Immature natural killer cell (primary cell): Measurements from ENCODE around the gene WWOX. TPM values are rescaled to one million over a fixed set of nuclear protein-coding genes. Genes with fewer than 3 reads are reported as not detected.

Experiments used
- DNase-seq, 3 donors: peaks; one replicate each; pipeline ENCODE4 v3.0.0; 2022; ENCODE audit warnings: mixed read lengths in 1 of 3
- H3K27ac Mint-ChIP-seq, 6 donors: one replicate each; pipeline ENCODE4 v1.8.0; 2020; ENCODE audit warnings: mixed read lengths in 6 of 6, mild to moderate bottlenecking in 5 of 6, inconsistent platforms in 4 of 6, moderate library complexity in 3 of 6
- H3K27me3 Mint-ChIP-seq, 3 donors: one replicate each; pipeline ENCODE4 v1.8.0; 2020 to 2021; ENCODE audit warnings: low read depth in 3 of 3, mild to moderate bottlenecking in 3 of 3, mixed read lengths in 3 of 3, moderate library complexity in 3 of 3, inconsistent platforms in 1 of 3
- H3K36me3 Mint-ChIP-seq, 3 donors: one replicate each; pipeline ENCODE4 v1.8.0; 2020; ENCODE audit warnings: mixed read lengths in 3 of 3, inconsistent platforms in 2 of 3, mild to moderate bottlenecking in 2 of 3
- H3K4me1 Mint-ChIP-seq, 2 donors: one replicate each; pipeline ENCODE4 v1.8.0; 2020; ENCODE audit warnings: inconsistent platforms in 2 of 2, mild to moderate bottlenecking in 2 of 2, mixed read lengths in 2 of 2, moderate library complexity in 1 of 2
- H3K4me3 Mint-ChIP-seq, 5 donors: one replicate each; pipeline ENCODE4 v1.8.0; 2020; ENCODE audit warnings: mild to moderate bottlenecking in 5 of 5, mixed read lengths in 5 of 5, inconsistent platforms in 3 of 5, moderate library complexity in 3 of 5
- H3K9me3 Mint-ChIP-seq, 6 donors: one replicate each; pipeline ENCODE4 v1.8.0; 2020; ENCODE audit warnings: mild to moderate bottlenecking in 6 of 6, mixed read lengths in 6 of 6, inconsistent platforms in 4 of 6, moderate library complexity in 3 of 6
- polyA plus RNA-seq, 3 donors: library from polyadenylated mRNA; unstranded; fragments of 300-500 nt; fragmentation: Illumina TruSeq; gene quantifications; one replicate each; pipeline ENCODE4 v1.2.3, GENCODE V29; 2021

WWOX gene
- polyA plus RNA-seq, 3 donors from 2014 or later = 9.0 to 13.9 (median 12.3) TPM

- Mint-ChIP-seq H3K4me1 (peaks cover 2 to 8% of the 10 kb centered on the region in 2 donors), H3K27ac (no peak overlapping the region), H3K9me3 (no peaks in the 10 kb centered on the region), H3K4me3 (no peak overlapping the region), H3K27me3 (peaks cover 0 to 4% (median 2%) of the 10 kb centered on the region in 3 donors), H3K36me3 (no peaks in the 10 kb centered on the region)
- DNase-seq = no peak
These were observed 506.2 kb downstream of the WWOX start for GRCh38 chr16:78605548-78606101.

GRCh38 chr16:78606545-78606944 is 507.1 kb downstream of the WWOX start:
- H3K36me3 Mint-ChIP-seq = no peaks in the 10 kb centered on the region
- DNase-seq = no peak
- no peak overlapping the region for H3K27ac Mint-ChIP-seq
- H3K27me3 Mint-ChIP-seq = peaks cover 0 to 4% (median 2%) of the 10 kb centered on the region in 3 donors
- no peaks in the 10 kb centered on the region for H3K9me3 Mint-ChIP-seq
- no peak overlapping the region for H3K4me3 Mint-ChIP-seq
- peaks cover 2 to 8% of the 10 kb centered on the region in 2 donors for H3K4me1 Mint-ChIP-seq

- no peaks in the 10 kb centered on the region for H3K36me3 Mint-ChIP-seq
- no peak overlapping the region for H3K27ac Mint-ChIP-seq
- no peaks in the 10 kb centered on the region for H3K9me3 Mint-ChIP-seq
These were observed 507.6 kb downstream of the WWOX start for GRCh38 chr16:78607022-78607421.

GRCh38 chr16:78607465-78607864 is 508.0 kb downstream of the WWOX start:
- no peak overlapping the region for H3K4me3 Mint-ChIP-seq
- no peak overlapping the region for H3K27ac Mint-ChIP-seq
- peaks cover 2 to 8% of the 10 kb centered on the region in 2 donors for H3K4me1 Mint-ChIP-seq
- H3K36me3 Mint-ChIP-seq = no peaks in the 10 kb centered on the region
- no peak for DNase-seq
- no peaks in the 10 kb centered on the region for H3K9me3 Mint-ChIP-seq
- peaks cover 0 to 4% (median 2%) of the 10 kb centered on the region in 3 donors for H3K27me3 Mint-ChIP-seq

More at GRCh38 chr16:78607022-78607421, 507.6 kb downstream of the WWOX start:
- H3K4me3 Mint-ChIP-seq = no peak overlapping the region
- peaks cover 0 to 4% (median 2%) of the 10 kb centered on the region in 3 donors for H3K27me3 Mint-ChIP-seq
- DNase-seq = no peak
- peaks cover 2 to 8% of the 10 kb centered on the region in 2 donors for H3K4me1 Mint-ChIP-seq

GRCh38 chr16:78608305-78608776 is 508.9 kb downstream of the WWOX start:
- no peak for DNase-seq
- H3K27ac Mint-ChIP-seq = no peak overlapping the region
- H3K27me3 Mint-ChIP-seq = peaks cover 0 to 4% (median 2%) of the 10 kb centered on the region in 3 donors
- H3K9me3 Mint-ChIP-seq = no peaks in the 10 kb centered on the region
- H3K36me3 Mint-ChIP-seq = no peaks in the 10 kb centered on the region
- H3K4me1 Mint-ChIP-seq = peaks cover 2 to 8% of the 10 kb centered on the region in 2 donors
- no peak overlapping the region for H3K4me3 Mint-ChIP-seq

- Mint-ChIP-seq H3K9me3 (no peaks in the 10 kb centered on the region), H3K27me3 (peaks cover 0 to 4% (median 2%) of the 10 kb centered on the region in 3 donors), H3K4me1 (peaks cover 2 to 8% of the 10 kb centered on the region in 2 donors), H3K27ac (no peak overlapping the region), H3K4me3 (no peak overlapping the region), H3K36me3 (no peaks in the 10 kb centered on the region)
- DNase-seq = no peak
These were observed 510.2 kb downstream of the WWOX start for GRCh38 chr16:78609402-78610274.

GRCh38 chr16:78611318-78611717 is 511.9 kb downstream of the WWOX start:
- Mint-ChIP-seq H3K27me3 (peaks cover 0 to 2% (median 0%) of the 10 kb centered on the region in 3 donors), H3K9me3 (no peaks in the 10 kb centered on the region), H3K4me1 (peaks cover 2 to 8% of the 10 kb centered on the region in 2 donors), H3K27ac (no peak overlapping the region), H3K36me3 (no peaks in the 10 kb centered on the region), H3K4me3 (no peak overlapping the region)
- no peak for DNase-seq

- H3K27ac Mint-ChIP-seq = no peak overlapping the region
- peaks cover 1 to 3% (median 2%) of the 10 kb centered on the region in 3 donors for H3K27me3 Mint-ChIP-seq
- H3K36me3 Mint-ChIP-seq = peaks cover 0 to 3% (median 0%) of the 10 kb centered on the region in 3 donors
- peaks cover 0 to 2% (median 0%) of the 10 kb centered on the region in 6 donors for H3K9me3 Mint-ChIP-seq
- H3K4me3 Mint-ChIP-seq = no peak overlapping the region
- peaks cover 3 to 5% of the 10 kb centered on the region in 2 donors for H3K4me1 Mint-ChIP-seq
- no peak for DNase-seq
These were observed 520.4 kb downstream of the WWOX start for GRCh38 chr16:78619811-78620210.

GRCh38 chr16:78620291-78620690 is 520.8 kb downstream of the WWOX start:
- Mint-ChIP-seq H3K4me3 (no peak overlapping the region), H3K9me3 (peaks cover 0 to 2% (median 0%) of the 10 kb centered on the region in 6 donors), H3K27ac (no peak overlapping the region), H3K36me3 (peaks cover 0 to 3% (median 0%) of the 10 kb centered on the region in 3 donors), H3K4me1 (peaks cover 3 to 5% of the 10 kb centered on the region in 2 donors), H3K27me3 (peaks cover 1 to 3% (median 2%) of the 10 kb centered on the region in 3 donors)
- no peak for DNase-seq

GRCh38 chr16:78623796-78624195 is 524.3 kb downstream of the WWOX start:
- H3K4me1 Mint-ChIP-seq = peaks cover 1 to 5% of the 10 kb centered on the region in 2 donors
- peaks cover 5 to 8% (median 7%) of the 10 kb centered on the region in 3 donors for H3K36me3 Mint-ChIP-seq
- H3K27ac Mint-ChIP-seq = no peak overlapping the region
- H3K4me3 Mint-ChIP-seq = no peak overlapping the region
- H3K27me3 Mint-ChIP-seq = peaks cover under 1 to 2% (median 1%) of the 10 kb centered on the region in 3 donors
- DNase-seq = no peak
- peaks cover 0 to 2% (median under 1%) of the 10 kb centered on the region in 6 donors for H3K9me3 Mint-ChIP-seq

GRCh38 chr16:78624366-78624765 is 524.9 kb downstream of the WWOX start:
- no peak for DNase-seq
- H3K27ac Mint-ChIP-seq = no peak overlapping the region
- H3K27me3 Mint-ChIP-seq = peaks cover 0 to 2% (median 1%) of the 10 kb centered on the region in 3 donors
- peaks cover 0 to 2% (median under 1%) of the 10 kb centered on the region in 6 donors for H3K9me3 Mint-ChIP-seq
- peaks cover 1 to 5% of the 10 kb centered on the region in 2 donors for H3K4me1 Mint-ChIP-seq
- no peak overlapping the region for H3K4me3 Mint-ChIP-seq
- peaks cover 5 to 11% (median 10%) of the 10 kb centered on the region in 3 donors for H3K36me3 Mint-ChIP-seq

GRCh38 chr16:78628461-78629045 is 529.1 kb downstream of the WWOX start:
- Mint-ChIP-seq H3K27me3 (peaks cover 0 to 4% (median 0%) of the 10 kb centered on the region in 3 donors), H3K9me3 (peaks cover 0 to 10% (median 6%) of the 10 kb centered on the region in 6 donors), H3K27ac (no peak overlapping the region)

GRCh38 chr16:78629173-78629572 is 529.7 kb downstream of the WWOX start:
- Mint-ChIP-seq H3K4me1 (no peaks in the 10 kb centered on the region), H3K36me3 (peaks cover 5 to 15% (median 15%) of the 10 kb centered on the region in 3 donors), H3K27me3 (peaks cover 0 to 4% (median 0%) of the 10 kb centered on the region in 3 donors), H3K4me3 (no peak overlapping the region), H3K27ac (no peak overlapping the region), H3K9me3 (peaks cover 0 to 10% (median 6%) of the 10 kb centered on the region in 6 donors)
- DNase-seq = no peak

More at GRCh38 chr16:78628461-78629045, 529.1 kb downstream of the WWOX start:
- no peak for DNase-seq
- Mint-ChIP-seq H3K4me3 (no peak overlapping the region), H3K36me3 (peaks cover 5 to 15% (median 15%) of the 10 kb centered on the region in 3 donors), H3K4me1 (no peaks in the 10 kb centered on the region)
